Measurements from ENCODE around the gene CAPN7.

CAPN7 gene

GRCh38 chr3:15301761-15302160 lies 95.7 kb downstream of the CAPN7 start:
- DNase-seq = no peak

Measured in NCI-H1092 (cell line).